C4-2B (cell line): Measurements from ENCODE around the gene INPP5K.

Source experiments
- ZFX ChIP-seq: fragments of 450-650 bp; IDR thresholded peaks from 2 replicates; pipeline ENCODE4 v1.6.1; 2017
- TF ChIP-seq, protein P1 (sequence below): fragments of 450-650 bp; conservative IDR thresholded peaks from 2 replicates; pipeline ENCODE4 v1.5.1; 2017; ENCODE audit warnings: mild to moderate bottlenecking

DNA sequence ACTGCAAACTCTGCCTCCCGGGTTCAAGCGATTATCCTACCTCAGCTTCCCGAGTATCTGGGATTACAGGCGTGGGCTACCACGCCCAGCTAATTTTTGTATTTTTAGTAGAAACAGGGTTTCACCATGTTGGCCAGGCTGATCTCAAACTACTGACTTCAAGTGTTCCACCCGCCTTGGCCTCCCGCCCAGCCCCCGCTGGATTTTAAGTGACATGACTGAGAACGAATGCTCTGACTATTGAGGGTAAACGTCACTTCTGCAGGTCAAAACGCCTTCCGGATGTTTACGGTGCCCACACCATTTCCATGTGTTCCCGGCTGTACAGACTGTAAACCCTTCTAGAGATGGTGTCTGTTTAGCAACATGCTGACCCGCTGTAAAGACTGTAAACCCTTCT is 23.4 kb upstream of the INPP5K start:
- TF ChIP-seq, protein P1, sequence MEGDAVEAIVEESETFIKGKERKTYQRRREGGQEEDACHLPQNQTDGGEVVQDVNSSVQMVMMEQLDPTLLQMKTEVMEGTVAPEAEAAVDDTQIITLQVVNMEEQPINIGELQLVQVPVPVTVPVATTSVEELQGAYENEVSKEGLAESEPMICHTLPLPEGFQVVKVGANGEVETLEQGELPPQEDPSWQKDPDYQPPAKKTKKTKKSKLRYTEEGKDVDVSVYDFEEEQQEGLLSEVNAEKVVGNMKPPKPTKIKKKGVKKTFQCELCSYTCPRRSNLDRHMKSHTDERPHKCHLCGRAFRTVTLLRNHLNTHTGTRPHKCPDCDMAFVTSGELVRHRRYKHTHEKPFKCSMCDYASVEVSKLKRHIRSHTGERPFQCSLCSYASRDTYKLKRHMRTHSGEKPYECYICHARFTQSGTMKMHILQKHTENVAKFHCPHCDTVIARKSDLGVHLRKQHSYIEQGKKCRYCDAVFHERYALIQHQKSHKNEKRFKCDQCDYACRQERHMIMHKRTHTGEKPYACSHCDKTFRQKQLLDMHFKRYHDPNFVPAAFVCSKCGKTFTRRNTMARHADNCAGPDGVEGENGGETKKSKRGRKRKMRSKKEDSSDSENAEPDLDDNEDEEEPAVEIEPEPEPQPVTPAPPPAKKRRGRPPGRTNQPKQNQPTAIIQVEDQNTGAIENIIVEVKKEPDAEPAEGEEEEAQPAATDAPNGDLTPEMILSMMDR, result no peak
- no peak for TF ChIP-seq ZFX
